NB4 (cell line): ENCODE results near the gene RBPJL.

ENCODE experiments used
- DNase-seq: peaks from one replicate; pipeline ENCODE4 v3.0.0; 2010; ENCODE audit warnings: low read depth
- H3K4me3 ChIP-seq: one replicate; pipeline ENCODE4 v1.5.1; 2011; ENCODE audit warnings: mild to moderate bottlenecking, low read depth, low read length, moderate library complexity
- CTCF ChIP-seq: IDR thresholded peaks from one replicate; pipeline ENCODE4 v1.5.1; 2012; ENCODE audit warnings: low read depth, low read length
- MAX ChIP-seq: IDR thresholded peaks from 2 replicates; pipeline ENCODE4 v1.6.1; 2011; ENCODE audit warnings: low read depth, low read length
- MYC ChIP-seq: IDR thresholded peaks from 2 replicates; pipeline ENCODE4 v1.6.1; 2011; ENCODE audit warnings: low read depth, low read length
- POLR2A ChIP-seq: IDR thresholded peaks from 2 replicates; pipeline ENCODE4 v1.6.1; 2011; ENCODE audit warnings: mild to moderate bottlenecking; ENCODE audit not compliant: insufficient read length; ENCODE audit errors: extremely low read depth

Gene RBPJL

GRCh38 chr20:45263556-45264266, 42.9 kb upstream of the RBPJL start:
- no peak for DNase-seq

GRCh38 chr20:45266977-45267376, 39.7 kb upstream of the RBPJL start:
- TF ChIP-seq POLR2A, result no peak
- no peak for TF ChIP-seq MAX
- no peak for TF ChIP-seq CTCF
- no peak for TF ChIP-seq MYC
- no peak for DNase-seq
- no peak overlapping the region for H3K4me3 ChIP-seq

More at GRCh38 chr20:45263556-45264266, 42.9 kb upstream of the RBPJL start:
- no peak for TF ChIP-seq MAX
- TF ChIP-seq MYC, result no peak
- TF ChIP-seq POLR2A, result no peak
- no peak for TF ChIP-seq CTCF
- H3K4me3 ChIP-seq, result no peak overlapping the region

- no peak for DNase-seq
- no peak for TF ChIP-seq MAX
- no peak for TF ChIP-seq CTCF
- no peak overlapping the region for H3K4me3 ChIP-seq
Observed at GRCh38 chr20:45268531-45268930, 38.1 kb upstream of the RBPJL start.

GRCh38 chr20:45269056-45269455, 37.6 kb upstream of the RBPJL start:
- DNase-seq, result no peak
- TF ChIP-seq MAX (no peak), CTCF (no peak), MYC (no peak), POLR2A (no peak)
- H3K4me3 ChIP-seq, result no peak overlapping the region

GRCh38 chr20:45269754-45270270, 36.8 kb upstream of the RBPJL start:
- no peak overlapping the region for H3K4me3 ChIP-seq
- DNase-seq, result no peak

More at GRCh38 chr20:45269754-45270270, 36.8 kb upstream of the RBPJL start:
- no peak for TF ChIP-seq MAX
- no peak for TF ChIP-seq CTCF
- TF ChIP-seq MYC, result no peak
- TF ChIP-seq POLR2A, result no peak
